ENCODE measurements around the gene DIO1.

The DIO1 gene

GRCh38 chr1:53943490-53944043, 49.6 kb downstream of the DIO1 start:
- DNase-seq = no peak

GRCh38 chr1:53944469-53945182, 50.6 kb downstream of the DIO1 start:
- DNase-seq = no peak

DNA sequence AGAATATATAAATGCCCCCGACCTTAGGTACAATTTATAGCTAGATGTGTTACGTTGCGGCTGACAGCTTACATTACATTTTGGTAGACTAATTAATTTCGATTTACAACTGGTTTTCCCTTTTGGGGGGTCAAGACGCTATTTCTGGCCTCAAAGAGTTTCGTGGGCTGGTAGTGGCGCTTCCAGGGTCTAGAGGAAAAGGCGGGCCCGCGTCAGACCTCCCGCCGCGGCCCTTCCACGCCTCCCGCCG, 51.1 kb downstream of the DIO1 start:
- DNase-seq = no peak

GRCh38 chr1:53945433-53946251, 51.7 kb downstream of the DIO1 start, which contains the start of gene IFT25:
TSS of gene IFT25 (minus strand) at chr1:53945699. CDS start at chr1:53940082, 5,617 bp downstream.
- DNase-seq = peak; percentile 100

DNA sequence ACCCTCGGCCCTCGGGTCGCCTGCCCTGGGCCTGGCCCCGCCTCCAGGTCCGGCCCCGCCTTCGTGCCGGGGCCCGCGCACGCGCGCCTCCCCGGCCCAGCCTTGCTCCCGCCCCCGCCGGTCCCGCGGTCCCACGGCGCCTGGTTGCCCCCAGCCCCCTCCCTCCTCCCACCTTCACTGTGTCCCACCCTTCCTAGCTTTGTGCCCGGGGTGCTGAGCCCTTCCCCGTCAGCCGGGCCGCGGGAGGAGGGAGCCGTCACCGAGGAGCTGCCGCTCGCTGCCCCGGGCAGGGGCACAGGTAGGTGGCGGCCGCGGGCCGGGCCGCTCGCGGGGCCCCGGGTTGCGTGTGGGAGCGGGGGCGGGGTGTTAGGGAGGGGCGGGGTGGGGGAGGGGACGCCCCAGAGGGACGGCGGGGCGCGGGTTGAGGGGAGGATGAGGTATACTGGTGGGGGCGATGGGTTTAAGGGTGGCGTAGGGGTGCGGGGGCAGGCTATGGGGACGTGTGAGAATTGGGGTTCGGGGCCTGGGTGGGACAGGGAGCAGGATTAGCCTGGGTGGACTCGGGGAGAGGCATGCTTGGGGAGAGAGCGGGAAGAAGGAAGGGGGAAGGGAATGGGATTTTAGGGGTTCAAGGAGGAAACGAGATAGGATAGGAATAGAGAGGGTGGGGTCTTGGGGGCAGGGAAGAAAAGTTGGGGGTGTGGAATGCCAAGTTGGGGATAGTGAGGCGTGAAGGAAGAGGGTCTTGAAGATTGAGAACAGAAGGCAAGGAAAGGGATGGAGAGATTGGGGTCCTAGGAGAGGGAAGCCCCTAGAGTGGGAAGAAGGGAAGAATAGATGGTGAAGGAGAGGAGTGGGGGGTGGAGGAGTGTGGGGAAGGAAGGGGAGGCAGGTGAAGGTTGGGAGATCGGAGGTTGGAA, 52.5 kb downstream of the DIO1 start, which contains the start of gene LRRC42:
Gene LRRC42 (plus strand): TSS at position 99 of the 920 bp plus-strand sequence. CDS start 5,650 bp downstream, outside the sequence.
- no peak for DNase-seq

- DNase-seq = no peak
Observed at GRCh38 chr1:53947172-53947907, 53.4 kb downstream of the DIO1 start.

- DNase-seq = no peak
Observed at GRCh38 chr1:53948291-53948690, 54.3 kb downstream of the DIO1 start.

DNA sequence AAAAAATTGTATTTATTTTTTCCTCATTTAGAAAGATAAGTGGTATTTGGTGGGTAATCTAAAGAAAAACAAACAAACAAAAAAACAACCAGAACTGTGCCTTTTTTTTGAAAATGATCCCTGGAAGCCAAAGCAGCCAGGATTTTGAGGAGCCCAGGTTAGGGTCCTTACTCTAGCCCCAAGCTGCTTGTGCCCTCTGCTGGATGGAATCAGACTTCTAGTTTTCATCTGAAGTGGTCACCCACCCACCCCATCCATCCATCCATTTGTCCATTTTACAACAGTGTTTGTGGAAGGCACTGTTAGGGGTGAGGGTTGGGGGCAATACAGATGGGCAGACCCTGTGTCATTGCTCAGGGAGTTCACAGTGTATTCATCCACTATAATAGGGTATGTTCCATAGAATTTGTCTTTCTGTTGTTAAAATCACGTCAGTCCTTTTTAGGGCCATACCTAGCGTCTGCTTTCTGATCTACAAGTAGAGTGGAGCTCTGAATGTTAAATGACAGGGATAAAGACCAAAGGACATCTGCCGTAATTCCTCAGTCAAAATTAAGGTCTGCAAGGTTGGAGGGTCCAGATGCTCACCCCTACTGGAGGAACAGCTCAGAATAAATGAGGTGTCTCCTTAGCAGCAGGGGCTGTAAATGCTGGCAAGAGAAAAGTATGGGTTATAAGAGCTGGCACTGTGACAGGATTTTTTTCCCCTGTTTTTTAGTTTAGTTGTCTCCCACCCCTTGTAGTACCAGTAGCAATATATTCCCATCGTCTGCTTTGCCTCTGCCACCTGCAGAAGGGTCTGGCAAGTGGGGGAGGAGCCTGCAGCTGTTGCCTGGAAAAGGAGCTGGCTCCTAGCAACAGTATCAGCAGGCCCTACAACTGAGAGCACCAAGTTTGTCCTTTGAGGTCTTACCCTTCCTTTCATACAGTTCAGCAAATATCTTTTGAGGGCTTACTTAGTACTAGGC, 55.3 kb downstream of the DIO1 start:
- DNase-seq = no peak

GRCh38 chr1:53951697-53952096, 57.7 kb downstream of the DIO1 start:
- DNase-seq = no peak

DNA sequence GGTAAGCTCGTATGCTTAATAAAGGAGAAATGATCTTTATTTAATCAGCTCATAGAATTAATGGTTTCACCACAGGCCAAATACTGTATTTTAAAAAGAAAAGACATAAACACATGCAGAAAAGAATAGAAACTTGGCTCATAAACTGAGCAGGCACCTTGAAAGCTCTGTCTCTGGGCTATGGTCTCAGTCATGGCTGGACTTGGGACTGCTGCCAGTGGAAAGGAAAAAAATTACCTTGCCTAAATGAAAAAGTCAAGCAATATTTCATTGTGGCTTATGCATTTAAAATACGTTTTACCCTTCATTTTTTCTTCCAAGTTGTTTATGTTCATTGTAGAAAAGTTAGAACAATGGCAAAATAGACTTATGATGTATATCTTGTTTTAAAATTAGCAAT, 60.1 kb downstream of the DIO1 start:
- DNase-seq = no peak

DNA sequence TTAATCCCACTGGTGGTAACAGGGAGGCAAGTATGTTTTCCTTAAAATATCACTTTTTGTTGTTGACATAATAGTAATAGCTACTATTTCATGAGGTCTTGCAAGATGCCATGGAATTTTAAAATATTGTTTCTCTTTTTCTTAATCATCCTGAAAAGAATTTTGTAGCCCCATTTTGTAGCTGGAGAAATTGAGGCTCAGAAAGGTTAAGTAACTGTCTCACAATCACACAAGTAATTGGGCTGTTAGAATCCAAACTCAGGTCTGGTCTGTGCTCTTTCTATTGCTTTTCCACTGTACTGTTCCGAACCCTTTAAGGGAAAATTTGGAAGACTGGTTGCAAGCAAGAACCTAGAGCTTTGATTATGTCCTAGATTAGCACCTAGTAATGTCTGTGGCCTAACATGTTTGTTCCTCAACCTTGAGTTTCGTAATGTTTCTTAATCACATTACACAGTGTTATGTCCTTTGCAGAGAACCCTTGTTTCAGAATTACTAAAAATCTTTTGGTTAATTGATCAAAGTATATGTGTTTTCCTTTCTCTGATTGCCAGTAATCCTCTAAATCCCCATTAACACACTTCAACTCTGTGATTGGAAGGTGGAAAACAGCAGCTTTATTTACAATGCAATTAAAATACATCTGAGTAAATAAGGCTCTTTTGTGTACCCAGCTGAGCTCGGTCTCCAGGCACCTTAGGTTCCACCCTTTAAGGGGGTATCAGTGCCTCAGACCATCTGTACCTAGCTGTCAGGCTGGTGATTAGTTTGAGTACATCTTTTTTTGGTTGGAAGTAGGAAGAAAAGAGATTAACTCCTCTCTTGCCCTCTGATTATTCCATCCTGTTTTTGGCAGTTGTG, 62.6 kb downstream of the DIO1 start:
- no peak for DNase-seq

- DNase-seq = no peak
Observed at GRCh38 chr1:53957194-53957818, 63.3 kb downstream of the DIO1 start.

DNA sequence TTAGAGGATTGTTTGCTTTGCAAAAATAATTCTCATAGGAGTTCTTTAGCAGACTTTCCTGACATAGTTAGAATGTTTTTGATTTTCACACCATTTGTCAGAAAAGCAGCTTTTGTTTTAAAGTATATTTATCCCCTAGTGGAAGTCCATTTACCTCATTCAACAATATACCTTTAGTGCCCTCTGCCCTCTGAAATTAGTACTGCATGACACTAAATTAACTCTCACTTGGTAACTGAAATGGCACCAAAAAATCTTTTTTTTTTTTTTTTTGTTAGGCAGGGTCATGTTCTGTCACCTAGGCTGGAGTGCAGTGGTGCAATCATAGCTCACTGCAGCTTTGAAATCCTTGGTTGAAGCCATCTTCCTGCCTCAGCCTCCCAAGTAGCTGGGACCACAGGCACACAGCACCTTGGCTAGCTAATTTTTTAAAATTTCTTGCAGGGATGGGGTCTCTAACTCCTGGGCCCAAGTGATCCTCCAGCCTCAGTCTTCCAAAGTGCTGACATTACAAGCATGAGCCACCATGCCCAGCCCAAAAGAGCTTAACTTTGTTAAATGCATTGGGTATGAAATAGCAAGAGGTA, 65.8 kb downstream of the DIO1 start:
- no peak for DNase-seq

Measured in cortex of kidney (tissue), 1 donor.